Neural progenitor cell (in vitro differentiated cells): ENCODE data around the gene HMBS.

Experiments used
- CTCF ChIP-seq: fragments of 200-600 bp; sonication (generic); IDR thresholded peaks from 2 replicates; pipeline ENCODE4 v1.5.1; 2017; ENCODE audit warnings: antibody characterized with exemption, mild to moderate bottlenecking
- EZH2 ChIP-seq: fragments of 200-600 bp; sonication (generic); IDR thresholded peaks from 2 replicates; pipeline ENCODE4 v1.6.1; 2017; ENCODE audit warnings: antibody characterized with exemption, mild to moderate bottlenecking, moderate library complexity
- EZH2phosphoT487 ChIP-seq: fragments of 200-600 bp; sonication (generic); IDR thresholded peaks from 2 replicates; pipeline ENCODE4 v1.6.1; 2017; ENCODE audit warnings: antibody characterized with exemption

DNA sequence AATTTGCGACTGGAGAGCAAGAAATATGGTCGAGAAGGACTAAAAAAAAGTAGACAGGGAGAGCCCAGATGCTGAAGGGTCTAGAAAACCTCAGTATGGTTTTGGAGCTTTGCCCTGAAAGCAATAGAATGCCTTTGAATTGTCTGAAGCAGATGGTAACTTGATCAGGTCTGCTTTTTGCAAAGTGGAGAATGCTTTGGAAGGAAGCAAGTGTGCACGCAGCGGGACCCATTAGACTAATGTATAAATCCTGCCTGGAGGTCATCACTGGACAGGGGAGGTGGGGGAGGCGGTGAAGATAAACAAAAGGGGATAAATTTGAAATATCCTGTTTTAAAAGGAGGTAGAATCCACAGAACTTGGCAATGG lies 35.9 kb downstream of the HMBS start:
- TF ChIP-seq EZH2 (no peak), CTCF (no peak), EZH2phosphoT487 (no peak)
